H9 (cell line): ENCODE results near the gene CAMTA1. TPM values are rescaled to one million over a fixed set of nuclear protein-coding genes. Genes with fewer than 3 reads are reported as not detected.

Experiments used
- DNase-seq: peaks from one replicate; pipeline ENCODE4 v3.0.0-alpha.2; 2017
- H2AFZ ChIP-seq: one replicate; pipeline ENCODE4 v1.6.1; 2013; ENCODE audit warnings: mild to moderate bottlenecking, low read length, control low read depth, moderate library complexity
- H2AK5ac ChIP-seq: 2 replicates; pipeline ENCODE4 v1.6.1; 2013; ENCODE audit warnings: low read length, control low read depth, mixed read lengths; ENCODE audit not compliant: insufficient read length
- H2BK120ac ChIP-seq: one replicate; pipeline ENCODE4 v1.6.1; 2013; ENCODE audit warnings: low read depth, mild to moderate bottlenecking, low read length, control low read depth, inconsistent platforms; ENCODE audit not compliant: poor library complexity, severe bottlenecking
- H2BK12ac ChIP-seq: 2 replicates; pipeline ENCODE4 v1.6.1; 2013; ENCODE audit warnings: low read length, control low read depth, mixed read lengths, low read depth; ENCODE audit not compliant: insufficient read length
- H2BK15ac ChIP-seq: 2 replicates; pipeline ENCODE4 v1.6.1; 2013; ENCODE audit warnings: low read depth, low read length, control low read depth
- H2BK20ac ChIP-seq: one replicate; pipeline ENCODE4 v1.6.1; 2013; ENCODE audit warnings: low read depth, mild to moderate bottlenecking, low read length, control low read depth, inconsistent platforms; ENCODE audit not compliant: poor library complexity, severe bottlenecking
- H2BK5ac ChIP-seq: 2 replicates; pipeline ENCODE4 v1.6.1; 2013; ENCODE audit warnings: low read length, control low read depth, mixed read lengths; ENCODE audit not compliant: insufficient read length
- H3K14ac ChIP-seq: 2 replicates; pipeline ENCODE4 v1.6.1; 2013; ENCODE audit warnings: low read length, control low read depth; ENCODE audit not compliant: insufficient read depth
- H3K18ac ChIP-seq: 2 replicates; pipeline ENCODE4 v1.6.1; 2013; ENCODE audit warnings: low read depth, mild to moderate bottlenecking, mixed read lengths, low read length, control low read depth; ENCODE audit not compliant: insufficient read length
- H3K23ac ChIP-seq: 2 replicates; pipeline ENCODE4 v1.6.1; 2013; ENCODE audit warnings: low read length, control low read depth, mixed read lengths, low read depth; ENCODE audit not compliant: insufficient read length
- H3K23me2 ChIP-seq: 2 replicates; pipeline ENCODE4 v1.6.1; 2013; ENCODE audit warnings: low read depth, mild to moderate bottlenecking, mixed read lengths, low read length, control low read depth; ENCODE audit not compliant: insufficient read length, poor library complexity, severe bottlenecking
- H3K27ac ChIP-seq: 2 replicates; pipeline ENCODE4 v1.5.1; 2013; ENCODE audit warnings: low read length, control low read depth, mixed read lengths, low read depth; ENCODE audit not compliant: insufficient read length
- H3K27me3 ChIP-seq: 2 replicates; pipeline ENCODE4 v1.6.1; 2013; ENCODE audit warnings: low read length, control low read depth, inconsistent platforms; ENCODE audit not compliant: insufficient read depth
- H3K4ac ChIP-seq: 2 replicates; pipeline ENCODE4 v1.6.1; 2013; ENCODE audit warnings: low read depth, mild to moderate bottlenecking, control low read depth, inconsistent platforms, low read length, moderate library complexity
- H3K4me1 ChIP-seq: 2 replicates; pipeline ENCODE4 v1.6.1; 2013; ENCODE audit warnings: low read length, control low read depth, inconsistent platforms; ENCODE audit not compliant: insufficient read depth
- H3K4me2 ChIP-seq: 2 replicates; pipeline ENCODE4 v1.6.1; 2013; ENCODE audit warnings: low read length, control low read depth, mixed read lengths; ENCODE audit not compliant: insufficient read length, insufficient read depth
- H3K56ac ChIP-seq: 2 replicates; pipeline ENCODE4 v1.6.1; 2013; ENCODE audit warnings: low read depth, mild to moderate bottlenecking, mixed read lengths, low read length, control low read depth; ENCODE audit not compliant: insufficient read length
- H3K79me1 ChIP-seq: 2 replicates; pipeline ENCODE4 v1.6.1; 2013; ENCODE audit warnings: low read depth, mild to moderate bottlenecking, moderate library complexity, low read length, control low read depth, inconsistent platforms; ENCODE audit not compliant: insufficient read depth, poor library complexity, severe bottlenecking
- H3K79me2 ChIP-seq: 2 replicates; pipeline ENCODE4 v1.6.1; 2013; ENCODE audit warnings: low read length, control low read depth, inconsistent platforms; ENCODE audit not compliant: insufficient read depth
- H3K9ac ChIP-seq: 2 replicates; pipeline ENCODE4 v1.6.1; 2013; ENCODE audit warnings: low read length, control low read depth, mixed read lengths; ENCODE audit not compliant: insufficient read length; ENCODE audit errors: extremely low read depth
- H3K9me3 ChIP-seq: one replicate; pipeline ENCODE4 v1.6.1; 2013; ENCODE audit warnings: low read depth, low read length, inconsistent platforms; ENCODE audit not compliant: control insufficient read depth
- H3T11ph ChIP-seq: one replicate; pipeline ENCODE4 v1.6.1; 2013; ENCODE audit warnings: mild to moderate bottlenecking, low read length, control low read depth, inconsistent platforms
- H4K20me1 ChIP-seq: one replicate; pipeline ENCODE4 v1.6.1; 2013; ENCODE audit not compliant: control insufficient read depth, insufficient read length, insufficient read depth
- H4K5ac ChIP-seq: 2 replicates; pipeline ENCODE4 v1.6.1; 2013; ENCODE audit warnings: low read depth, mild to moderate bottlenecking, mixed read lengths, low read length, control low read depth; ENCODE audit not compliant: insufficient read length
- H4K8ac ChIP-seq: replicated peaks from 2 replicates; pipeline ENCODE4 v1.6.1; 2013; ENCODE audit warnings: low read length, control low read depth, mixed read lengths, low read depth; ENCODE audit not compliant: insufficient read length
- H4K91ac ChIP-seq: 2 replicates; pipeline ENCODE4 v1.6.1; 2013; ENCODE audit warnings: low read depth, mild to moderate bottlenecking, moderate library complexity, mixed read lengths, low read length, control low read depth; ENCODE audit not compliant: insufficient read length
- H3K27ac Mint-ChIP-seq, 3 experiments: 2 replicates in 2 of 3; 3 replicates in 1 of 3; pipeline ENCODE4 v1.8.0; 2020 to 2021; ENCODE audit warnings: mixed read lengths in 3 of 3, mild to moderate bottlenecking in 1 of 3, moderate library complexity in 1 of 3
- H3K27me3 Mint-ChIP-seq: 2 replicates; pipeline ENCODE4 v1.8.0; 2021; ENCODE audit warnings: low read depth, mild to moderate bottlenecking, moderate library complexity, mixed read lengths
- H3K36me3 Mint-ChIP-seq, 3 experiments: 2 replicates in 2 of 3; 3 replicates in 1 of 3; pipeline ENCODE4 v1.8.0; 2020 to 2021; ENCODE audit warnings: low read depth in 3 of 3, mixed read lengths in 3 of 3; ENCODE audit not compliant: insufficient read depth in 1 of 3
- H3K4me1 Mint-ChIP-seq, 2 experiments: 2 replicates each; pipeline ENCODE4 v1.8.0; 2020; ENCODE audit warnings: mixed read lengths in 2 of 2
- H3K4me3 Mint-ChIP-seq, 2 experiments: 2 replicates in 1 of 2; 3 replicates in 1 of 2; pipeline ENCODE4 v1.8.0; 2020 to 2021; ENCODE audit warnings: mild to moderate bottlenecking in 2 of 2, mixed read lengths in 2 of 2, moderate library complexity in 1 of 2
- H3K9me3 Mint-ChIP-seq, 2 experiments: 2 replicates in 1 of 2; 3 replicates in 1 of 2; pipeline ENCODE4 v1.8.0; 2020; ENCODE audit warnings: mild to moderate bottlenecking in 2 of 2, mixed read lengths in 2 of 2, moderate library complexity in 1 of 2
- WGBS: extraction: QIAGEN DNeasy Blood & Tissue Kit; methylation state at CpG from one replicate; pipeline ENCODE4 v1.1.7; 2013; ENCODE audit warnings: missing lambda C conversion rate, low lambda C conversion rate, mixed read lengths; ENCODE audit not compliant: insufficient read length; ENCODE audit errors: extremely low coverage; 5-methylcytosine and 5-hydroxymethylcytosine counted together
- total RNA-seq: library from RNA; stranded (reverse); gene quantifications from 2 replicates; pipeline ENCODE4 v1.2.1, GENCODE V29; 2021
- TF ChIP-seq, protein P1 (sequence below): fragments of 200-600 bp; sonication (generic); conservative IDR thresholded peaks from 3 replicates; pipeline ENCODE4 v1.8.0; 2021; ENCODE audit warnings: antibody characterized with exemption, mild to moderate bottlenecking

CAMTA1 gene
- total RNA-seq, 1 experiment from 2014 or later, result 115 TPM

DNA sequence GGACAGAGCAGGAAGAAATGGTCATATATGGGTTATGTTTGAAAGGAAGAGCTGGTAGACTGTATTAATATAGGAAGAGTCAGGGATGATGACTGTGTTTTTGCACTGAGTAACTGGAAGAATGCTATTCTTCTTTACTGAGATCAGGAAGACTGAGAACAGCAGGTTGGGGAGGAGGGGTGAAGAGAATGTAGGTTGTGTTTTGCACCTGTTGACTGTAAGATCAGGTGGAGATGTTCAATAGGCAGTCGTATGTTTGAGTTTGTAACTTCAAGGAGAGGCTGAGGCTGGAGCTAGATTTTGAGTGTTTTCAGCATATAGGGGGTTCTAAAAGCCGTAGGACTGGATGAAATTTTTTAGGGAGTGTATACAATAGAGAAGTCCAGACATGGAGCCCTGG is 97.2 kb downstream of the CAMTA1 start:
- no peaks in the 10 kb centered on the region for H3K27me3 ChIP-seq
- H3K23ac ChIP-seq, result no peak overlapping the region
- TF ChIP-seq, protein P1, sequence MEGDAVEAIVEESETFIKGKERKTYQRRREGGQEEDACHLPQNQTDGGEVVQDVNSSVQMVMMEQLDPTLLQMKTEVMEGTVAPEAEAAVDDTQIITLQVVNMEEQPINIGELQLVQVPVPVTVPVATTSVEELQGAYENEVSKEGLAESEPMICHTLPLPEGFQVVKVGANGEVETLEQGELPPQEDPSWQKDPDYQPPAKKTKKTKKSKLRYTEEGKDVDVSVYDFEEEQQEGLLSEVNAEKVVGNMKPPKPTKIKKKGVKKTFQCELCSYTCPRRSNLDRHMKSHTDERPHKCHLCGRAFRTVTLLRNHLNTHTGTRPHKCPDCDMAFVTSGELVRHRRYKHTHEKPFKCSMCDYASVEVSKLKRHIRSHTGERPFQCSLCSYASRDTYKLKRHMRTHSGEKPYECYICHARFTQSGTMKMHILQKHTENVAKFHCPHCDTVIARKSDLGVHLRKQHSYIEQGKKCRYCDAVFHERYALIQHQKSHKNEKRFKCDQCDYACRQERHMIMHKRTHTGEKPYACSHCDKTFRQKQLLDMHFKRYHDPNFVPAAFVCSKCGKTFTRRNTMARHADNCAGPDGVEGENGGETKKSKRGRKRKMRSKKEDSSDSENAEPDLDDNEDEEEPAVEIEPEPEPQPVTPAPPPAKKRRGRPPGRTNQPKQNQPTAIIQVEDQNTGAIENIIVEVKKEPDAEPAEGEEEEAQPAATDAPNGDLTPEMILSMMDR, result no peak
- H4K20me1 ChIP-seq, result no peaks in the 10 kb centered on the region
- H3K4me1 Mint-ChIP-seq, result peaks cover 3 to 4% of the 10 kb centered on the region in 2 experiments; a peak in 2 of 4 replicates
- H4K5ac ChIP-seq, result no peak overlapping the region
- H3K27ac Mint-ChIP-seq, result no peak overlapping the region
- no peak overlapping the region for H3K18ac ChIP-seq
- no peaks in the 10 kb centered on the region for H3K79me1 ChIP-seq
- no peaks in the 10 kb centered on the region for H3K23me2 ChIP-seq
- H3T11ph ChIP-seq, result no peak overlapping the region
- no peak overlapping the region for H3K14ac ChIP-seq
- no peak overlapping the region for H2AFZ ChIP-seq
- H3K4me2 ChIP-seq, result no peak overlapping the region
- no peak overlapping the region for H2BK15ac ChIP-seq
- no CpG with 5 or more reads among the region's 2 CpGs for WGBS
- H3K9me3 Mint-ChIP-seq, result no peaks in the 10 kb centered on the region
- no peak overlapping the region for H3K27ac ChIP-seq
- no peaks in the 10 kb centered on the region for H3K27me3 Mint-ChIP-seq
- H2BK12ac ChIP-seq, result no peak overlapping the region
- no peak overlapping the region for H3K56ac ChIP-seq
- no peaks in the 10 kb centered on the region for H3K79me2 ChIP-seq
- no peak overlapping the region for H2AK5ac ChIP-seq
- no peaks in the 10 kb centered on the region for H3K9me3 ChIP-seq
- H2BK120ac ChIP-seq, result no peak overlapping the region
- H3K4me1 ChIP-seq, result no peaks in the 10 kb centered on the region
- H3K4me3 Mint-ChIP-seq, result no peak overlapping the region
- DNase-seq, result no peak
- no peak overlapping the region for H3K4ac ChIP-seq
- H2BK5ac ChIP-seq, result no peak overlapping the region
- H3K36me3 Mint-ChIP-seq, result peaks cover 0 to 5% (median 0%) of the 10 kb centered on the region in 3 experiments; a peak in 3 of 7 replicates
- no peak overlapping the region for H3K9ac ChIP-seq
- H4K8ac ChIP-seq, result no peak overlapping the region
- no peak overlapping the region for H2BK20ac ChIP-seq
- H4K91ac ChIP-seq, result no peak overlapping the region
